ENCODE results near the gene LRRC71. TPM values are rescaled to one million over a fixed set of nuclear protein-coding genes. Genes with fewer than 3 reads are reported as not detected.

LRRC71 gene
- total RNA-seq, 2 donors from 2014 or later: not detected

DNA sequence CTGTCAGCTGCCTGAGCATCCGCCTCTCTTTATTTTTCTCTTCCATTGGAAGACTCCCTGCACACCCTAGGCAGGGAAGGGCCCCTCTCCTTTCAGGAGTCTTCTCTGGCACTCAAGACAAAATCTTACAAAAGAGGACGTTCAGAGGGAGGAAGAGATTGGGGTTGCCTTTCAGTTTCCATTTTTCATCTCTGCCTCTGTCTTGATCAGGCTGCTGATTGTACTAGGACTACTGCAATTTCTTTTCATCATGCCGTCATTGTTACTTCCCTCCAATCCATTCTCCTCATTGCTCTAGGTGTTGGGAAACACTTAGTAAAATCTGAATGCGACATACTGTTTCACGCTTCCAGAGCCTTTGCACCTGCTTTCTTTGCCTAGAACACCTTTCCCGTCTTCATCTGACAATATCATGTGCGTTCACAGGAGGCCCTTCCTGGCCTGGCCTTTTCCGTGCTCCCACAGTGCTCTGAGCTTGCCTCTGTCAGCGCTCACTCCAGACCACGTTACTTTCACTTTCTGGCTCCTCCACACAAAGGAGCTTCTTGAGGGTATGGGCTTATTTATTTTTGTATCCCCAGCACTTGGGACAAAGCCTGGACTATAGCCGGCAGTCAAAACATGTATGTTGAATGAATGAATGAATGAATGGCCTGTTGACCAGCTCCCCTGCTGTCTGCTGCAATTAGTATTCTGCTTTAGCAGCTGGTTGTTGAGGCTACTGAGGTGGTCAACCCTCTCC lies 10.9 kb downstream of the LRRC71 start:
- Mint-ChIP-seq H3K27ac (no peak overlapping the region), H3K9me3 (no peaks in the 10 kb centered on the region), H3K36me3 (no peaks in the 10 kb centered on the region)
- ATAC-seq (peak in 1 of 2 donors; percentile 28), DNase-seq (ENCODE audit: low spot score in 2 of 2) (no peak)

DNA sequence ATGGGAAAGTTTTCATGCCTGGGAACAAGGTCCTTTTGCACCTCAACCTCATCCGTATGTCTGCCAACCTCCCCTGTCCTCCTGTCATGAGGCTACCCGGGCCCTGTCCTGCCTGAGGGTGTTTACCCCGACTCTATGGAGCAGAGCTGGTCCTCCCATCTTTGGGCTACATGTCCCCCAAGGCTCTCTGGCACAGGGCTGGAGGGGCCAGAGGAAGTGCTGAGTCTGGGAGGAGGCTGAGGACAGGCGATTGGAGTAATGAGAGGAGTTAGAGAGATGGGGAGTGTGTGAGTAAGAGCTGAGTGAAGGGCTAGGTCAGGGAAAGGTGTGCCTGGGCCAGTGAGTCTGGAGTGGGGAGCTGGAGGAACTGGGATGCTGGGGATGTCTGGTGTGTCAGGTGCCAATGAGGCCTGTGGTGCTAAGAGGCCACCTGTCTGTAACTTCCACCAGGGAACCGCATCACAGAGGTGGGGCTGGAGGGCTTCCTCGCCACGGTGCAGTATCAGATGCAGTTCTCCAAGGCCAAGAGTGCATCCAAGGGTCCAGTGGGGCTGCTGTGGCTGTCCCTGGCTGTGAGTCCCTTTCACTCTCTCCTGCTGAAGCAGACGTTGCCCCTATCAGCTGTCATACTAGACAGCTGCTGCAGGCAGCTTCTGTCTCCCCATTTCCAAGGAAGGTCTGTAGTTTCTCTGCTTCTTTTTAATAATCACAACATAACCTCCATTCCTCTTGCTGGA lies 11.7 kb downstream of the LRRC71 start:
- ATAC-seq (no peak), DNase-seq (ENCODE audit: low spot score in 2 of 2) (no peak)
- H3K9me3 Mint-ChIP-seq: no peaks in the 10 kb centered on the region

DNA sequence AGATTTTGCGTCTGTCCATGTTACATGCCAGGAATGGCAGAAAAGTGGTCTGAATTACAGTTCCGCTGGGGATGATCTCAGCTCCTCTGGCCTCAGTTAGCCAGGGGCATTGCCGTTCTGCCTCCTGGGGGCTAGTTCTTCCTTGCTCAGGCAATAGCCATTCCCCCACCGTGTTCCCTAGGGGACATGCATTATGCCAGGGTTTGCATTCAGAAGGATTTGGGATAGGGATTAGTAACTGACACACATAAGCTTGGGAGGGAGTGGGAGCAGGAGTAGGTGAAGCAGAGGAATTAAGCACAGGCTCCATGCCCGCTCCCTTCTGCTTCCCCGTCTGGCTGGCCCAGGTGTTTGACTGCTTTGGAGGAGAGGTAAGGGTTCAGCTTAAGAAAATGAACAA lies 12.7 kb downstream of the LRRC71 start:
- DNase-seq (ENCODE audit: low spot score in 2 of 2): no peak
- Mint-ChIP-seq H3K36me3 (no peaks in the 10 kb centered on the region), H3K9me3 (no peaks in the 10 kb centered on the region), H3K27ac (no peak overlapping the region)
- ATAC-seq: no peak

More for the DNA sequence above, 11.7 kb downstream of the LRRC71 start:
- H3K27ac Mint-ChIP-seq: no peak overlapping the region
- H3K36me3 Mint-ChIP-seq: no peaks in the 10 kb centered on the region

GRCh38 chr1:156935505-156936128 lies 15.2 kb downstream of the LRRC71 start:
- Mint-ChIP-seq H3K36me3 (no peaks in the 10 kb centered on the region), H3K9me3 (no peaks in the 10 kb centered on the region), H3K27ac (no peak overlapping the region)
- no peak for ATAC-seq
- no peak for DNase-seq (ENCODE audit: low spot score in 2 of 2)

GRCh38 chr1:156936191-156936590 lies 15.8 kb downstream of the LRRC71 start:
- no peaks in the 10 kb centered on the region for H3K36me3 Mint-ChIP-seq
- no peak for ATAC-seq

DNA sequence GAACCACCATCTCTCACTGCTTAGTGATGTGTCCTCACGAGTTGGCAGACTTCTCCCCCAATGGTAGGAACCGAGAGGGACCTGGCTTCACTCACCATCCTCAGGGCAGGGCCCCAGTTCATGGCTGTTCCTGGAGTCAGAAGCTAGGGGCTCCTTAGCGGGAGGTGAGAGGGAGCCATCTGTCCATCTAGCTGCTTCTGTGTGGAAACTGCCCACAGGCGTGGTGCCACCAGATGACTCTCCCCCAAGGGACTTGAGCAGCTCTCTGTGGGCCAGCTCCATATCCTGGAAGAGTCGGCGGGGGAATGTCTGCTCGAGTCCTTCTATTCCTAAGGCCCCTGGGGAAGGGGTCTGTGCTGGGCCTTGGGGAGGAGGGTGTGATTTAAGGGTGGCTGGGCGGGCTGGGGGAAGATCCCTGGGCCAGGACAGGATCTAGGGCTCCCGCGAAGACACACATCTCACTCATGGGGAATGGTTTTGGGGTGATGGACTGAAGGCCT lies 16.3 kb downstream of the LRRC71 start:
- H3K27ac Mint-ChIP-seq: peak overlapping the region; percentile 71 to 86
- ATAC-seq (no peak), DNase-seq (ENCODE audit: low spot score in 2 of 2) (no peak)
- H3K9me3 Mint-ChIP-seq: no peaks in the 10 kb centered on the region
- H3K36me3 Mint-ChIP-seq: no peaks in the 10 kb centered on the region

More at GRCh38 chr1:156936191-156936590, 15.8 kb downstream of the LRRC71 start:
- H3K27ac Mint-ChIP-seq: no peak overlapping the region
- no peak for DNase-seq (ENCODE audit: low spot score in 2 of 2)
- no peaks in the 10 kb centered on the region for H3K9me3 Mint-ChIP-seq

- Mint-ChIP-seq H3K9me3 (no peaks in the 10 kb centered on the region), H3K27ac (peak overlapping the region in 1 of 2 donors; percentile 71), H3K36me3 (no peaks in the 10 kb centered on the region)
- ATAC-seq (no peak), DNase-seq (ENCODE audit: low spot score in 2 of 2) (no peak)
Measured at GRCh38 chr1:156937883-156938282, 17.5 kb downstream of the LRRC71 start.

DNA sequence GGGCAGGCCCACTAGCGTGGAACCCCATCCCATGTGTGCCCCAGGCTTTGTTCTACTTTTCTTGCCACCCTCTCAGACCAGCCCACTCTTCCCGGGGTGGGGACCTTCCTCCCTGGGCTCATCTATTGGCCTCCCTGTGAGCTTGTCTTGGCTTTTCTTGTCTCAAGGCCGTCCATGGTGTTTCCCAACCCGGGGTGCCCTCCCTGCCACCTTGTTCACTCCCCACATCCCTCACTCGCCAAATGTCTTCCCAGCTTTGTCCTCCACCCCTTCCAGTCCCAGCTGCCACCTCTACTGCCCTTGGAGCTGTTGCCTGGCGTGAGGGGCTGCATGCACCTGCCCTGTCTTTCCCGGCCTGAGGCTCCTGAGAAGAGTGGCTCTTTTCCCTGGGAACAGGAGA lies 18.4 kb downstream of the LRRC71 start:
- DNase-seq (ENCODE audit: low spot score in 2 of 2) (no peak), ATAC-seq (no peak)
- H3K27ac Mint-ChIP-seq: no peak overlapping the region
- H3K9me3 Mint-ChIP-seq: no peaks in the 10 kb centered on the region
- H3K36me3 Mint-ChIP-seq: no peaks in the 10 kb centered on the region

DNA sequence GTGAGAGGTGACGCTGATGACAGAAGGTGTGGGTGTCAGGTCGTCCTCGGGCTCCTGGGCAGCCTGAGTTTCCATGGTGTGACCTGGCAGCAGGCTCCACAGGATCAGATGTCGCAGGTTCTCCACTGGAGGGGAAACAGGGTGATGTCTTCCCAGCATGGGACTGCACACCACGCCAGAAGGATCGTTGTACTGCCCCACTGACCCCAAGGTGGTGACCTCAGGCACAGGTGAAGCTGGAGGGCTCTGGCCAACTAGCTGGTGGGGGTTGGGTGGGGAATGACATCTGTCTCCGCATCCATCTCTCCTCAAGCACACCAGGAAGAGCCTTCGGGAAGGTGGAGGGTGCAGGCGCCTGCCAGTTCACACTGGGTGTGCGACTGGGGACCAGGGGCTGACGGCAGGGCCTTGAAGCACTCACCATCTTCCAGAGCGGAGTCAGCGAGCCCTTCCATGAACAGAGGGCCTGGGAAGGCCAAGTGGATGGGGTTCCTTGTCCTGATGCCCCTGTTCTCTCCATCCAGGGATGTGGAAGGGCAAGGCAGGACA lies 19.4 kb downstream of the LRRC71 start:
- Mint-ChIP-seq H3K36me3 (no peaks in the 10 kb centered on the region), H3K9me3 (no peaks in the 10 kb centered on the region), H3K27ac (no peak overlapping the region)
- ATAC-seq: no peak
- no peak for DNase-seq (ENCODE audit: low spot score in 2 of 2)

- ATAC-seq: no peak
- H3K27ac Mint-ChIP-seq: no peak overlapping the region
- DNase-seq (ENCODE audit: low spot score in 2 of 2): no peak
- peaks cover 0 to 7% of the 10 kb centered on the region in 2 donors for H3K36me3 Mint-ChIP-seq
- no peaks in the 10 kb centered on the region for H3K9me3 Mint-ChIP-seq
Measured at GRCh38 chr1:156941675-156942074, 21.2 kb downstream of the LRRC71 start.

DNA sequence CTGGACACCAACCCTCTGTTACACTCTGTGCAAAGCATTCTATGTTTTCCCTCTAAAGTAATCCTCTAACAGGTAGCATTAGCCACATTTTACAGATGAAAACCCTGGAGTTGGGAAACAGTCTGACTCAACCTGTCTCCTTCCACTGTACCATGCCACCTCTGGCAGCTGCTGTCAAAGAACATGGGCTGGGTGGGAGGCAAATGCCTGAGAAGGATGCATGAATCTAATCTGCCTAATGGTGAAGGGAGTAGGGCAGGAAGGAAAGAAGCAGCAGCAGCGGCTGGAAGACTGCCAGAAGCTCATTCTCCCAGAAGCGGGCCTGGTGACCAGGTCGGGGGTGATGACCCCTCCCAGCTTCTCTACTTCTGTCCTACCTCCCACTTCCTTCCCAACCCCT lies 21.7 kb downstream of the LRRC71 start:
- no peak overlapping the region for H3K27ac Mint-ChIP-seq
- H3K9me3 Mint-ChIP-seq: no peaks in the 10 kb centered on the region
- ATAC-seq: no peak
- DNase-seq (ENCODE audit: low spot score in 2 of 2): no peak
- H3K36me3 Mint-ChIP-seq: peaks cover 0 to 7% of the 10 kb centered on the region in 2 donors

DNA sequence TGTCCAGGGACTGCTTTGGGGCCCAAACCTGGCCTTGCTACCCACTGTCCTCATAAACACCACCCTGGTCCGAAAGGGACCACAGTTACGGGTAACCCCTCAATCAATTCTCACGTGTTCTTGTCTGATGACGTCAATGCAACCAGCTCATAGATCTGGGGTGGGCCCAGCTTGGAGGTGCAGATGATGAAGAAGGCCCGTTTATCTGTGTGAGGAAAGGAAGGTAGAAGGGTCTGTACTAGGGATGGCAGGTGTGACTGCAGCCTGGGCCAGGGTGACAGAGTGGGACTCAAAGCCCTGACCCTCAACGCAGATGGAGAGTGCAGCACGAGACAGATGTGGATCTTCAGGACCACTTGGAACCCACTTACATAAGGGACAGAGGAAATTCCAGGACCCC lies 22.1 kb downstream of the LRRC71 start:
- Mint-ChIP-seq H3K36me3 (peaks cover 0 to 7% of the 10 kb centered on the region in 2 donors), H3K9me3 (no peaks in the 10 kb centered on the region), H3K27ac (no peak overlapping the region)
- ATAC-seq (no peak), DNase-seq (ENCODE audit: low spot score in 2 of 2) (no peak)

DNA sequence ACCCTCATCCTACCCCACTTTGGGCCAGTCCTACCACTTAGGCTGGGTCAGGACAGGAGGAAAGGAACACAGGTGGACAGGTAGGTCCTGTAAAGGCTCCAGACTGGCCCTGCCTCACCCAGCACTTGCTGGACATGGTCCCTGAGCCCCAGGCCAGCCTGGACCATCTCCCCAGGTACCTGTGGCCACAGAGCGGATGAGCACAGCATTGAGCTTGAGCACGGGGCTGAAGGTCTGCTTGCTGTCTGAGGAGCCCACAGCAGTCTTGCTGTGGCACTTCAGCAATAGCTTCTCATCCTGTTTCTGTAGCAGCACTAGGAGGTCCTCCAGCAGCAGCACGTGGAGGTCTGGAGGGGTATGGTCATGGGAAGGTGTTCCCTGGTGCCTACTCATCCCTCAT lies 23.3 kb downstream of the LRRC71 start:
- Mint-ChIP-seq H3K27ac (peak overlapping the region; percentile 26 to 69), H3K36me3 (peaks cover 0 to 7% of the 10 kb centered on the region in 2 donors), H3K9me3 (no peaks in the 10 kb centered on the region)
- DNase-seq (ENCODE audit: low spot score in 2 of 2): no peak
- ATAC-seq: no peak

DNA sequence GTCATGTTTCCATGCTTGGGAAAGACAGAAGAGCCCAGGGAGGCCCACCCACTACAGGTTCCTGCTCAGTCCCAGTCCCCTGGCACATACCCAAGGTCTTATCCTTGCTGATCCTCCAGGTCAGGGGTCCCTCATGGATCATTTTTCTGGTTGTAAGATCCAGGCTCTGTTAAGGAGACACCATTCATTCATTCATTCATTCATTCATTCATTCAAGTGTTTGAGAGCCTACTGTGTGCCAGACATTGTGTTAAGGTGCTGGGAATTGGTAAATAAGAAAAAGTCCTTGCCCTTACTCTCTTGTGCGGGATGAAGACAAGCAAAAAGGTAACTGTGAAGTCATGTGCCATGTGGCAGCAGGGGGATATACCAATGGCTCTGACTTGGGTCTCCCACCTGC lies 23.8 kb downstream of the LRRC71 start:
- DNase-seq (ENCODE audit: low spot score in 2 of 2) (no peak), ATAC-seq (no peak)
- Mint-ChIP-seq H3K9me3 (no peaks in the 10 kb centered on the region), H3K36me3 (peaks cover 0 to 7% of the 10 kb centered on the region in 2 donors), H3K27ac (no peak overlapping the region)

DNA sequence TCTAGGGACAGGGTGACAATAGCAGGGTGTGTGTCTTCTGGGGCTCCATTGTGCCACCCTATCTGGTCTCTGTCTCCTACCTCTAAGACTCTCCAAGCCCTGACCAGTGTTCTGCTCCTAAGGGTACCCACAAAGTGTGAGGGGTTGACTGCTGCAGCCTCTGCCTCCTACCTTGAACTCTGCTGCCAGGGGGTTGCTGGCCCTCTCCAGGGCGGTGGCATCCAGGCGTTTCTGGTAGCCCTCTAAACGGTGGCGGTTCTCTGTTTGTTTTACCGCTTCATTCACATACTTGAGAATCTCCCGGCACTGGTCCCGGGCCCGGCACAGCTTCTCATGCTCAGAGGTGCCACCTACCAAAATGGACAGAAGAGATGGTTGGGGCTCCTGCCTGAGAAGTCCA lies 24.4 kb downstream of the LRRC71 start:
- ATAC-seq (no peak), DNase-seq (ENCODE audit: low spot score in 2 of 2) (no peak)
- H3K9me3 Mint-ChIP-seq: no peaks in the 10 kb centered on the region
- peaks cover 0 to 7% of the 10 kb centered on the region in 2 donors for H3K36me3 Mint-ChIP-seq
- H3K27ac Mint-ChIP-seq: peak overlapping the region in 1 of 2 donors; percentile 9

DNA sequence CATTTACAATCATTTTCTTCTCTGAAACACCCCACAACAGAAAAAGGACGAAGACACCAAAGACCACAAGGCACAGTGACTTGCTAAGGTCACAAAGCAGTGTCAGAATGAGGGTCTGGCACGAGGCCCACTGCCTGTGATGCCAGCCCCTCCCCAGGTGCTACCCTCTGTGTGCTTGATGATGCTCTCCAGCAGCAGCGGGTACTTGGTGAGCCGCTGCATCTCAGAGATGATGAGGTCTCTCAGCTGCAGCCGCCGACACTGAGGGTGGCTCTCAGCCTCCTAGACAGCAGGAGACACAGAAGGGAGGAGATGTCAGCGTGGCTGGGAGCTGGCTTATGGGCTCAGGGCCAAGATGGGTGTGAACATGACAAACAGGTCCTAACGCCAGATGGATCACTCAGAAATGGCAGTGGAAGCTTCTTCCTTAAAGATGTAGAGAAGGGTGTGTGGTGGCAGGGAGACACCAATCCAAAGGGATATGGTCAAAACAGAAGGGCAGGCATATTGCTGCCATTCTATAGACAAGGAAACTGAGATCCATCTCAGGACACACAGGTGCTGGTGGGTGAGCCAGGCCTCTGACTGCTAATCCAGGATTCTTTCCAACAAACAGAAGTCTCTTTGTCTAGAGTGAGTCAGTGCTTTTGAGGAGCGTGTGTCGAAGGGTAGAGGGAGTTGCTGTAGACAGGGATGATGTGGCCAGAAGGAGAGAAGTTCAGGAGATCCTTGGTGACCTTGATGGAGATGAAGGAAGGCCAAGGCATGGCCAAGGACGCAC lies 25.6 kb downstream of the LRRC71 start:
- Mint-ChIP-seq H3K27ac (no peak overlapping the region), H3K9me3 (no peaks in the 10 kb centered on the region), H3K36me3 (peaks cover 0 to 7% of the 10 kb centered on the region in 2 donors)
- no peak for ATAC-seq
- DNase-seq (ENCODE audit: low spot score in 2 of 2): no peak

Measured in activated naive CD4-positive, alpha-beta T cell treated with anti-CD3 and anti-CD28 coated beads, Interleukin-2, amount 50 U/mL, for 72 hours (primary cell).